Hypothalamus (tissue), 51 donors: ENCODE results near the gene CCT5.

Experiments
- DNase-seq, 51 donors: peaks; one replicate each; lab custom pipeline; 2025; lab: John Stamatoyannopoulos, UW

CCT5 gene

DNA sequence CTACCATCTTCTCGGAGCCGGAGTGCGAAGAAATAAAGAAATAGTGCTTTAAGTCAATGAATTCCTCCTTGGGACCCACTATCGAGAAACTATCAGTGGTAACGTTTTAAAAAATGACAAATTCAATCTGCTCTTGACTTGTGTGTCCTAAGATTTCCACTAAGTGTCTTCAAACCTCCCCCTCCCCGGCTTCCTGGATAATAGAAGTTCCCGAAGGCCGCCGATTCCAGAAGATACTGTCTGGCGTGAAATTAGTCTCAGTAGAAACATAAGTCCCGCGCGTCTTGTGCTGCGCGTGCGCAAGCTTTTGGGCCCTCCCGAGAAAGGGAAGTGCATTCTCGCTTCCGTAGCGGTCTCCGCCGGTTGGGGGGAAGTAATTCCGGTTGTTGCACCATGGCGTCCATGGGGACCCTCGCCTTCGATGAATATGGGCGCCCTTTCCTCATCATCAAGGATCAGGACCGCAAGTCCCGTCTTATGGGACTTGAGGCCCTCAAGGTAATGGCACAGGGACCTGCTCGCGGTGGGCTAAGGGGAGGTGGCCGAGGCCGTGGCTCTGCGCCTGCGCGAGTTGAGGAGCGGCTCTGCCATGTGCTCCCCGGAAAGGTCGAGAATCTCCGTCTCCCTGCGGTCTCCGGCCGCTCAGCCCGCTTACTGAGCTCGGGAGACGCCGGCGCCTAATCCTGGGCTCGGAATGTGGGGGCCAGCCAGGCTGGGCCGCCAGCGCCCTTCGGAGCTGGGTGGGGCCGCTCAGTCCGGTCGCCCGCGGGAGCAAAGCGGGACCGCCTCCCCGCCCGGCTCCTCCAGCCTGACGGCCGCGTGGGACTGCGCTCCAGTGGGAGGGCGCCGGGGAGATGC lies at the start of gene CCT5:
TSS of gene CCT5 (plus strand) at position 333 of the 858 bp plus-strand sequence. CDS start at position 394, 61 bp downstream.
- peak; percentile 68 to 97 (median 84) for DNase-seq

DNA sequence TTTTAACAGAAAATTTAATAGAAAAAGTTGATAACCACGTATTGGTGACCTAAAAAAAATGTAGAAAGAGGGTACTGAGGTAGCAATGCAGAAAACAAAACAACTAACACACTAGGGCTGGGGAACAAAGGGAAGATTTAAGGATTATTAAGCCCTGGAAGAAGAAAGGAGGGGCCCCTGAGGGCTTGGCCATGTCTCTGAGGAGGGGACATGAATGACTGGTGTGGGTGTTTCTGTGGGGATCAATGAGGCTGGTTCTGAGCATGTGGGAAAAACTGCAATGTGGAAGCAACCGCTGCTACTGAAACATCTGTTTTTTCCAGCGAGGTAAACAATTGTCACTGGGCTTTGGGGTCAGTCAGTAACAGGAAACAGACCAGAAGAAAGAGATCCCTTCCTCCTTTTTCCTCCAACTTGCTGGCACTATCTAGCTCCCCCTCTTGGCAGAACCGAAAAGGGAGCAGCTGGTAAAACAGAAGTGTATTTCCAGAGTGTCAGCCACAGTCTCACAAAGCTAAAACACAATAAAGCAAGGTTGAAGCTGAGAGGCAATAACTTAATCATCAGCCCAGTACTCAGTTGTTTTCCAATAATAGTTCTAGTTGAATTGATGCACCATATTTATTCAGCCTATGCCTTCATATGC lies 48.7 kb upstream of the CCT5 start:
- peak in 1 of 51 donors; percentile 22 for DNase-seq

DNA sequence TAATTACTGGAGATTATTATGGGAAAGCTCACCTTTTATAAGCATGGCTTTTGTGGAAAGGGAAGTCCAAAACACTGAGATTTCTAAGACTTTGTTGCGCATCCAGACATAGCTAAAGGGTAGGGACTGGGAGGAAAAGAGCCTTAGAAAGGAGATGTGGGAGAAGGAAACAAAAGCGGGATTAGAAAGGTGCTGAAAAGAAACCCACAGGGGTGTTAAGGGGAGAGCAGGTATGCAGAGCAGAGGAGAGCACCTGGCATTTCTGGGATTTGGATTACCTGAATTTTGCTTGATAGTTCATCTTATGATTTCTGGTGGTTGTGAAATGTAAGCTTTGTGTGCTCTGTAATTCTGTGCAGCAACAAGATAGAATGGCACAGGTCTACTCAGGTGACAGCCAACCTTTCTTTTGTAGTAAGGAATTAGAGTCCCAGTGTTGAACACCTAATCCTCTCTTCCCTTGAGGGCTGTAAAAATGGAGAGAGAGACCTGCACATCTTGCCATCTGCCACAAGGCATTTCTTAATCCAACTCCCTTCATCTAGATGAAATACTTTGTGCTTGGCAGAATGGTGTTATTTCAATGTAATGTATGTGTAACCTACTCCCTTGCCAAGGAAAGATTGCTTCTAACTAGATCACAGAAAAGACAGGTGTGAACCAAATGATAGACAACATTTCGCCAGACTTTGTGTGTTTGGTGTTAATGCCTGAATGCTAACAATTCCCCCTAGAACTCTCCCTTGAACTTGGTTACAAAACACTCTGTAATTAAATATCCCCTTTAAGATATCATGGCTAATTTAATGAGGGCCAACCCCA lies 47.8 kb upstream of the CCT5 start:
- no peak for DNase-seq

DNA sequence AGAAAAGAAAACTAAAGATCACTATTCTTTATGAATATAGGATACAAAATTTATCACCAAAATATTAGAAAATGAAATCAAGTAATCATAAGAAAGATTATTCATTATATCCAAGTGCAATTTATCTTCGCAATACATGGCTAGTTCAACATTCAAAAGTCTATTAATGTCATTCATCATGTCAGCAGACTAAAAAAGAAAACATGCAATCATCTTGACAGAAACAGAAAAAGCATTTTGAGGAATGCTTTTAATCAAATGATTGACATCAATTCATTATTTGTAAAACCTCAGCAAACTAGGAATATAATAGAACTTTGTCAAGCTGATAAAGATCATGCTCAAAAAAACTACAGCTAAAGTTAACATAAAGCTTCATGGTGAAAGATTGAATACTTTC lies 41.1 kb upstream of the CCT5 start:
- no peak for DNase-seq

DNA sequence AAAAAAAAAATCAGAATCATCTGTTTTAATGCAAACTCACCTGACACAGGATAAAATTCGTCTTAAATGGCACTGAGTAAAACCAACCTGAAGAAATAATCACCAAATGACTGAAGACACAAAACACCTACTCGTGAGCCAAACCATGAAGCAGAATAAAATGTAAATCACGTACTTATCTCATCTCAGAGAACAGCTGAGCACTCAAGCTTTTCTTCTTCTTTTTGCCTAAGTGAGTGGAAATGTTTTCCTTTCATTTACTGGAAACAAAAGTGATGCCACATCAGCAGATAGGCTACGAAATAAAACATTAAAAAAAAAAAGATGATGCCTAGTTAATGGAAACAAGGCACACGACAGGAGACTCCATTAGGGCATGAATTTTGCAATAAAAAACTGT lies 36.8 kb upstream of the CCT5 start:
- DNase-seq = no peak

DNA sequence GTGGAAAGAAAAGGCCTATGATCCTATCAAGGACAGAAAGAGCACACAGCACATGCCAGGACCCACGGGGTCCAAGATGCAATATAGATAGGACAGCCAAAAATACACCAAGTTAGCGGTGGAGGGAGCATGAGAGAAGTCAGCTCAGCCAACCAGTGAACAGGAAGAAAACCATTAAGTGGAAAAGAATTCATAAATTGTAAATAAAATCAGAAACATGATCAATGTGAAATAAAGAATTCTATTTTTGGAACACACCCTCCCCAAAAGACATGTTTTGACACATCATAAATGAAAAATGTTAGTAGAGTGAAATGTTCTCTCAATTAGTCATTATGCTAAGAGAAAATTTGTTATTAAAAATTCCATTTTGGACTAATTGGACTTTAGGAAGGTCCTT lies 36.0 kb upstream of the CCT5 start:
- no peak for DNase-seq

DNA sequence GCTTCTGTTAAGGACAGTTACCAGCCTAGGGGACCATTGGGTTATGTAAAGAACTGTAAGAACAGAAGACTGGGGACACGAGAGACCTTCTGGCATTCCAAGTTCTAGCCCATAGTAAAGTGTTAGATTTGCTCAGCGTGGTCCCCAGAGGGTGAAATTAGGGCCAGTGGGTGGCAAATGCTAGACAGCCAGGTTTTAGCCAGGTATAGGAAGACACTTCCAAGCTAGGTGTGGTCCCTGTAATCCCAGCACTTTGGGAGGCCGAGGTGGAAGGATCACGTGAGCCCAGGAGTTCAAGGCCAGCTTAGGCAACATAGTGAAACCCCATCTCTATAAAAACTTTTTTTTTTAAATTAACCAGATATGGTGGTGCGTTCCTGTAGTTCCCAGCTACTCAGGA lies 34.7 kb upstream of the CCT5 start:
- DNase-seq = no peak

DNA sequence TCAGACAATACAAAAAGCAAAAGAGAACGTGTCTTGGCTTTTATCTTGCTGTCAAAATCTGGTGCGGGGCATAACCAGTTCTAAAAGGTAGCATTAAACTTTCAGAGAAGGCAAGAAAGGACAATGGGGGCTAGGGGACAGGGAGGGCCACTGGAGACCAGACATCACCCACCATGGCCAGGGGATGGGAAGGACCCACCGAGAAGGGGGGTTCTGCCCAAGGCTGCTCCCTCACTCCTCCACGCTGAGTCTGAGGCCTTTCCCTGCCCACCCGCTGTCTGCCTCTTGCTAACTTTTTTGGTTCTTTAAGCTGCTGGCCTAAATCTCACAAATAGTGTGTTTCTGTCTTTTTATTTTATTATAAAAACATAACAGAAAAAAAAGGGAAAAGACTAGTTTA lies 34.0 kb upstream of the CCT5 start:
- no peak for DNase-seq

DNA sequence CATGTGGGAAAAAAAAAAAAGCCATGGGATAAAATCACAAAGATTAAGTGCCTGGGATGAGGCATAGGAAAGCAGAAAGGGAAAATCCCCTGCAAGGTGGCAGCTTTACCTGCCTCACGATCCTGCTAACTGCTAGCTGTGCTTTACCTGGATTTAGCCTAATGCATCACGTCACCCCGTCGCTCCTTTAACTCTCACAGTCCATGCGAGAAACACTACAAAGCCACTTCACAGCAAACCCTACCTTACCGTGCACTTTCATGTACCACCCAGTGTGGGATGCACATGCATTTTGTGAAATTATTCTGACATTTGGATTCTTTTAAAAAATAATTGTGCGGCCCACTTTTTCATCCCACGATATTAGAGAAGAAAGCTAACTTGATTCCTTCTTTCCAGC lies 31.4 kb upstream of the CCT5 start:
- DNase-seq = peak in 1 of 51 donors; percentile 5

DNA sequence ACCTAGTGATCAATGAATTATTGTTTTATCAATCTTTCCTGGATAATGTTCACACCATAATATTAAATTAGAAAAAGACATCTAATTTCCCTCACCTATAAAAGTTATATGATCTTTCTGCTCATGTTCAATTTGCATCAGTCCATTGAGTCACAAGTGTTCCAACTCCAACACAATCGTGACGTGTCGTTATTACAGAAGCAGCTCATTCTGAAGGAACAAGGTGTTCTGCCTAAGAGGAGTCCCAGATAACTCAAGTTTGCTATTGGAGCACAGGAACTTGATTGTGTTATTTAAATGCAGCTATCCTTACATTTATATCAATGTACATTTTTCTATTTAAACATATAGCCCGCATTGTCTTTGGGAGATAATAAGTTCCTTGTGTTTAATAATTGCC lies 31.0 kb upstream of the CCT5 start:
- no peak for DNase-seq

DNA sequence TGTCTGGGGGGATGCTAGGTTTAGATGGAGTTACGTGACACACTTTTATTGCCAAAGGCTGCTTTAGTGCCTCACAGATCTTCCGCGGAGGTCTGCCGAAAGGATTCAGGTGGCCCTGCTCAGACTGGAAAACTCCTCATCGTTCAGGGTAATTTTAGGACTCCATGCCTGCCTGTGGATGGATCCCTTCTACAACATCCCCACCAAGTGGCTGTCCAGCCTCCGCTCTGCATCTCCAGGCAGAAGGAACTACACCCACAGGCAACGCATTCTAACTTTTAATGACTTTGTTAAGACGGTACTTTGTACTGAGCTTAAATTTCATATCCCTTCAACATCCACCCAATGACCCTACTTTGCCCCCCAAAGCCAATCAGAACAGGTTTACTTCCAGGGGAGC lies 29.8 kb upstream of the CCT5 start:
- DNase-seq = peak in 6 of 51 donors; percentile 4 to 22 (median 8)

DNA sequence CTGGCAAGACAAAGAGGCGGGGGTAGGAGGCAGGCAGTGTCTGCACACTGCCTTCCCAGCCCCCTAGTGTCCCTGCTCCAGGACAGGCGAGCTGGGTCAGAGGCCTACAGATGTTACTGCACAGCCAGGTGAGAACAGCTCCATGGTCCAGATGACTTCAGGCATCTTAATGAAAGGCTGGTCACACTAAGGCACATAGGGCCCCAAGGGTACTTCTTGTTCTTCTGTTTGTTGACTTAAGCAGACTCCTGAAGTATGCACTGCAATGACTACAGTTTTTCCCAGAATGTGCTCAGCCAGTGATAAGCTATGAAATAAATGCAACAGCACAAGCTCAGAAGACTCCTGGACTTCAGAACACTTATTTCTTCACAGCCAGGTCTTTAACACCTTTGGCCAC lies 27.8 kb upstream of the CCT5 start:
- DNase-seq = no peak

DNA sequence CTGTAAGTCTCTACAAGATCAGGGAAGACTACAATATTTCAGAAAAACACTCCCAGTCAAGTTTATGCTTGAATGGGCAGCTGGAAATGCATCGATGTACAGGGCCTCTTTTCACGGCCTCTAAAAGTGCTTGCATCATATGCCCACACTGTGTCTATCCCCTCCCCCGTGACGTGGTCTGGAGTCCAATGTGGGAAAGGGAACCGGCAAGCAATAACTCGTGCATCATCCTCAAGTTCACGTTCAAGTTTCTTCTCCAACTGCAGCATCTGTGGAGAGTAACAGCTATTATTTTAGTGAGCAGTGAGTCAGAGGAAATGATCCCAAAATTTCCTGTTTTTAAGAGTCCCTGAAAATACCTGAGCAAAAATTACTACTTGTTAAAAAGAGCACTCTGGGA lies 22.7 kb upstream of the CCT5 start:
- DNase-seq = no peak

DNA sequence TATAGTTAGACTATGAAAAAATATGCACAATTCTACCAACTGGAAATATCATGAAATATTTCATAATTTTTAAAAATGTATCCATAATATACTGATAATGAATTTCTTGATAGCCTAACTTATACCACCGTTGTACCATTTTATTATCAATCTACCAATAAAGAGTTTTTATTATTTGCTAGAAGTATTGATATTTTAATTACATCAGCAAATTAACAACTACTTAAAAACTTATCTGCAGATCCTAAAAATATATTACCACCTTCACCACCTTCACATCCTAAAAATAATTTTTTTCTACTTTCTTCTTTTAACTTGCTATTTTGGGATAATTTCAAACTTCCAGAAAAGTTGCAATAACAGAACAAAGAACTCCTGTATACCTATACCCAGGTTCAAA lies 21.8 kb upstream of the CCT5 start:
- DNase-seq = no peak

DNA sequence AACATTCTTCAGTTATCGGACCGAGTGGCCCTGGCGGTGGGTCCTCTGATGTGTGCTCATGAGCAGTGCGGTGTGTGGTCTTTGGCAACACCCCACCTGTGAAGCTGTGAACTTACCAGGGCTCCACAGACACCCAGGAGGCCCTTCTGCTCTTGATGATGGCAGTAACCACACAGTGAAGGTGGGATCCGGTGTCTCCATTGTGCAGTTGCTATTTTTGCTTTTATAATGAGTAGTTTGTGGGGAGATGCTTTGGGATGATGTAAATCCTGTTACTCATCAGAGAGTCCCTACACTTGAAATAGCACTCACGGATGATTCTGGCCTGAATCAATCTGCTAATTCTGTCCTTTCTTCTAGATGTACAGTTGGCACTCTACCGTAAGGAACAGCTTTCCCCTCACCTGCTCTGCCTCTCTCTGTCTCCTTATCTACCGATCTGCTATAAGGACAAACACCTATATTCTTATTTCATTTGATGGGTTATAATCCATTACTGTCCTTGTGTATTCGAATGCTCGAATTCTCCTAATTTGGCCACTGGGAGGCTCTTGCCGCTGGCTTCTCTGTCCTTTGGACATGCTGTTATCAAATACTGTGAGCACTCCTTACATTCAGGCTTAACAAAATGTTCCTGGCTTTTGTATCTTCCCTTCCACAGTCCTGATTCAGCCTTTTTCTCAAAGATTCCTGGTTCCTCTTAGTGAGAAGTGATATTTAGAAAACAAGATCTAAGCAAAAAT lies 20.6 kb upstream of the CCT5 start:
- no peak for DNase-seq

DNA sequence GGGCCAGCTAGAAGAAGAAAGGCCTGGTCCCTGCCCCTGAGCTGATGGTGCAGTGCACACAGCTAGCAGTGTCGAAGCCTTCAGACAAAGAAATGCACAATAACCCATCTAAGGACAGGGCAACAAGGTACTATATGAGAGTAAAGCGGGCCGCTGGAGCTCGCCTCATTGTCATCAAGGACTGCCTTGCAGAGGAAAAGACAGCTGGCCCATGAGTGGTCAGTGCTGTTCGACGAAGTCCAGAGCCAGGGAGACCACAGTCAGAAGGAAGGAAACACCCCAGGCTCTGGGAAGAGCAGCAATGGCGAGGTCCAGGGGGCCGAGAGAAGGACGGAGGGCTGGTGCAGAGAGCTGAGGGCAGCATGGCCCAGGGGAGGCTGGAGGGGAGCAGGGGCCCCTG lies 17.7 kb upstream of the CCT5 start:
- DNase-seq = no peak

DNA sequence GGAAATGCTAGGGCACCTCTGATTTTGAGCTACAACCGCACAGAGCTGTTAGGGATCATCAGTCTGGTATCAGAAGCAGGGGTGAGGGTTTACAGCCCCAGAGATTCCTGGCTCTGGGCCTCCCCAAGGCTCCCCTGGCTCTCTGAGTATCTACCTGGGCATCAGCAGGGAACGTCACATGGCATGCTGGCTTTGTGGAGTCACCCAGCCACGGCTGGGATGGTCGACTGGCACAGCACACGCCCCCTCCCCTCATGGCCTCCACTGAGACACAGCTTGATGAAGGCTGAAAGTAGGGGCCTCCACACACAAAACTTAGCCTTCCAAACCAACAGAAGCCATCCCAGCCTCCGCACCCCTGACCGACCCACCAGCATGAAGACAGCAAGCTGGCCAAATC lies 17.1 kb upstream of the CCT5 start:
- DNase-seq = no peak

DNA sequence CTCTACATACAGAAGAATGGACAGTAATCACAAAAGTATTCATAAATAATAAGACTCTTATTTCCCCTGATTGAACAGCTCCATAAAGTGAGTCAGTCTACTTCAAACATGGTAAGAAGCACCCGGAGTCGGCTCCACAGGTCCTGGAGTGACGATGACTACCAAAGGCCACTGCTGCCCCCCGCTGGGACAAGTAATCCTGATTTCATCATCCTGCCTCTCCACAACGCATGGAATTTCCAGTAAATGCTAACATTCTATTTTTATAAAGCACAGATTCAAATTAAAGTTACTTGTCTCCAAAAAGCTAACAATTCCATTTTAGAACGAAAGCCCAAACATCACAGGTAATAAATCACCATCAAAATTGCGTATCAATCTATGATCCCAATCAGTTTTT lies 16.6 kb upstream of the CCT5 start:
- DNase-seq = peak in 25 of 51 donors; percentile 6 to 60 (median 32)

DNA sequence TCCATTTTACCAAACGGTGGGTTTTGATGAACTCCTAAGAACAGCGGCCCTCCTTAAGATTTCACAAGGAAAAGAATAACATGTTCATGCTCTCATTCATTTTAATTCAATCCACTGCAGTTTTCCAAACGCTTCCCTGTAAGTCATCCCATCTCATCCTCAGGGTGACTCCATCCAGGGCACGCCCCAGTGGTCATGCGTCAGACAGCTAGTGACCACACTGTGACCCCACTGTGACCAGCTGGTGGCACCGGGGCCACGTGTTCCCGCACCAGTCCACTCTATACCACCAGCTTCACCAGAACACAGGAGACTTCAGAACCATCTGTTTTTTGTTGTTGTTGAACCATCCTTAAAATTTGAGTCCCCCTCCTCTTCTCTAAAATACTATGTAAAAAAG lies 14.7 kb upstream of the CCT5 start:
- no peak for DNase-seq

DNA sequence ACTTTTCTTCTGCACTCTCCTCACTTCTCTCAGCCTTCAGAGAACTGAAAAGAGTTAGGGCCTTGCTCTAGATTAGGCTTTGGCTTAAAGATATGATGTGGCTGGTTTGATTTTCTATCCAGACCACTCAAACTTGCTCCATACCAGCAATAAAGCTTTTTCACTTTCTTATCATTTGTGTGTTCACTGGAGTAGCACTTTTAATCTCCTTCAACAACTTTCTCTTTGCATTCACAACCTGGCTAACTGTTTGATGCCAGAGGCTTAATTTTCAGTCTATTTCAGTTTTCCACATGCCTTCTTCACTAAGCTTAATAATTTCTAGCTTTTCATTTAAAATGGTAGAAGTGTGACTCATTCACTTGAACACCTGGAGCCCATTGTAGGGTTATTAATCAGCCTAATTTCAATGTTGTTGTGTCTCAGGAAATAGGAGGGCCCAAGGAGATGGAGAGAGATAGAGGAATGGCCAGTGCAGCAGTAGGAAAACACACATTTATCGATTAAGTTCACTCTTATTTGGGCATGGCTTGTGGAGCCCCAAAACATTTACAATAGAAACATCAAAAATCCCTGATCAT lies 6.3 kb upstream of the CCT5 start:
- no peak for DNase-seq
